PC-3 (cell line): ENCODE measurements around the gene ANKS4B. TPM values are rescaled to one million over a fixed set of nuclear protein-coding genes. Genes with fewer than 3 reads are reported as not detected.

ENCODE experiments used
- ATAC-seq: fragments of 200-7000 bp; cut with Tn5 transposase; 2 replicates; pipeline ENCODE4 v1.9.1; 2020; ENCODE audit warnings: mild to moderate bottlenecking, moderate library complexity
- BruUV-seq: library from RNA; stranded (reverse); fragments of 400-500 nt; replicated peaks from 2 replicates; lab custom pipeline; 2021; lab: Mats Ljungman, UMichigan
- CTCF ChIA-PET: fragments of 300-600 bp; sonication (Branson Sonifier 250); formaldehyde crosslinking; loops from one replicate; lab custom pipeline; 2022; ENCODE audit warnings: antibody characterized with exemption; lab: Charles Lee
- POLR2A ChIA-PET: fragments of 300-600 bp; sonication (Branson Sonifier 250); formaldehyde crosslinking; loops from one replicate; lab custom pipeline; 2022; ENCODE audit warnings: antibody characterized with exemption; ENCODE audit not compliant: unreplicated experiment; lab: Charles Lee
- DNase-seq: peaks from one replicate; pipeline ENCODE4 v3.0.0-alpha.2; 2015
- H2AFZ ChIP-seq: fragments of 300-600 bp; sonication (generic); 2 replicates; pipeline ENCODE4 v1.6.0; 2016; ENCODE audit warnings: antibody characterized with exemption, low read length
- H3F3A ChIP-seq: fragments of 300-600 bp; sonication (generic); one replicate; pipeline ENCODE4 v1.6.0; 2017; ENCODE audit warnings: antibody characterized with exemption, low read length, control low read depth, mild to moderate bottlenecking; ENCODE audit not compliant: unreplicated experiment
- H3K27ac ChIP-seq: fragments of 300-600 bp; sonication (generic); 2 replicates; pipeline ENCODE4 v1.5.1; 2016; ENCODE audit warnings: mild to moderate bottlenecking, low read length
- H3K27me3 ChIP-seq: fragments of 300-600 bp; sonication (generic); 2 replicates; pipeline ENCODE4 v1.6.1; 2016; ENCODE audit warnings: low read length, mixed read lengths
- H3K36me3 ChIP-seq: fragments of 300-600 bp; sonication (generic); 2 replicates; pipeline ENCODE4 v1.6.1; 2016; ENCODE audit warnings: low read depth, mixed run types, low read length, mixed read lengths
- H3K4me1 ChIP-seq: fragments of 300-600 bp; sonication (generic); 2 replicates; pipeline ENCODE4 v1.5.1; 2016; ENCODE audit warnings: low read length; ENCODE audit not compliant: insufficient read depth
- H3K4me2 ChIP-seq: fragments of 300-600 bp; sonication (generic); 2 replicates; pipeline ENCODE4 v1.6.0; 2016; ENCODE audit warnings: low read length
- H3K4me3 ChIP-seq: fragments of 300-600 bp; sonication (generic); 2 replicates; pipeline ENCODE4 v1.5.1; 2016; ENCODE audit warnings: mild to moderate bottlenecking, low read length, mixed read lengths
- H3K79me2 ChIP-seq: fragments of 300-600 bp; sonication (generic); 2 replicates; pipeline ENCODE4 v1.6.1; 2017; ENCODE audit warnings: low read length, mixed read lengths
- H3K9ac ChIP-seq: fragments of 300-600 bp; sonication (generic); 2 replicates; pipeline ENCODE4 v1.6.0; 2016; ENCODE audit warnings: mild to moderate bottlenecking, low read length
- H3K9me2 ChIP-seq: fragments of 300-600 bp; sonication (generic); replicated peaks from 2 replicates; pipeline ENCODE4 v1.6.1; 2016; ENCODE audit warnings: mixed run types, low read length, mixed read lengths
- H3K9me3 ChIP-seq: fragments of 300-600 bp; sonication (generic); 2 replicates; pipeline ENCODE4 v1.6.1; 2016; ENCODE audit warnings: low read length, mixed read lengths
- H4K20me1 ChIP-seq: fragments of 300-600 bp; sonication (generic); 2 replicates; pipeline ENCODE4 v1.6.1; 2016; ENCODE audit warnings: low read length, mixed read lengths
- EZH2 ChIP-seq: fragments of 300-600 bp; sonication (generic); IDR thresholded peaks from one replicate; pipeline ENCODE4 v1.6.1; 2017; ENCODE audit warnings: antibody characterized with exemption, mild to moderate bottlenecking, low read length; ENCODE audit not compliant: unreplicated experiment
- EZH2phosphoT487 ChIP-seq: fragments of 300-600 bp; sonication (generic); IDR thresholded peaks from 2 replicates; pipeline ENCODE4 v1.6.1; 2018; ENCODE audit warnings: mild to moderate bottlenecking, antibody characterized with exemption, low read length, borderline replicate concordance
- intact Hi-C: fragments of 100-400 bp; cut with micrococcal nuclease; formaldehyde crosslinking; loops from 2 replicates; pipeline ENCODE4 v1.9.0; 2023
- total RNA-seq: library from RNA; depleted of rRNA; stranded (reverse); fragments of >200 nt; gene quantifications from 2 replicates; pipeline ENCODE4 v1.2.3, GENCODE V29; 2014
- TF ChIP-seq, protein P1 (sequence below): fragments of 300-600 bp; sonication (generic); conservative IDR thresholded peaks from 2 replicates; pipeline ENCODE4 v1.5.1; 2017; ENCODE audit warnings: antibody characterized with exemption, low read depth, mild to moderate bottlenecking, low read length

Gene ANKS4B
- total RNA-seq, 1 experiment from 2014 or later, result not detected

DNA sequence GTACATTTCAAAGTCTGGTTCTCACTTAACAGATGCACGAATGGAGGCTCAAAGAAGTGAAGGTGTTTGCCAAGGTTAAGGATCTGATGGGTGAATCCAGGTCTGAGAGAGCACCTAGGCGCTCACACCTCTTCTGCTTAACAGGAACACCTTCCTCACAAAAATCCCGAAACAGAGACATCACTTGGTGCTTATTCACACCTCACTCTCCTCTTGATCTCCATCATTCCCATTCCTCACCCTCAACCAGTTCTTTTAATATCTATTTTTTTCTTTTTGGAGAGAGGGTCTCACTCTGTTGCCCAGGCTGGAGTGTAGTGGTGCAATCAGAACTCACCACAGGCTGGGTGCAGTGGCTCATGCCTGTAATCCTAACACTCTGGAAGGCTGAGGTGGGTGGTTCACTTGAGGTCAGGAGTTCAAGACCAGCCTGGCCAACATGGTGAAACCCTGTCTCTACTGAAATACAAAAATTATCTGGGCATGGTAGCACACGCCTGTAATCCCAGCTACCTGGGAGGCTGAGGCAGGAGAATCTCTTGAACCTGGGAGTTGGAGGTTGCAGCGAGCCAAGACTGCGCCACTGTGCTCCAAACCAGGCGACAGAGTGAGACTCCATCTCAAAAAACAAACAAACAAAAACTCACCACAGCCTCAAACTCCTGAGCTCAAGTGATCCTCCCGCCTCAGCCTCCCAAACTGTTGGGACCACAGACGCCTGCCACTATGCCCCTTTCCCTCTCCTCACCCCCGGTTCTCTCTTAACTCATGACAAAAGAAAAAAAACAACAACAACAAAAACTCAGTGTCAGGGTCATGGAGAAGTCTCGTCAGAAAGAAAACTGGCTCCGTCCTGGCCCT is 29.5 kb downstream of the ANKS4B start:
- Histone ChIP-seq H3K27me3 (no peaks in the 10 kb centered on the region), H3K79me2 (no peaks in the 10 kb centered on the region), H4K20me1 (no peaks in the 10 kb centered on the region), H3K4me3 (no peak overlapping the region), H3K9me2 (no peaks in the 10 kb centered on the region), H3K27ac (no peak overlapping the region), H3K4me1 (peaks cover 7% of the 10 kb centered on the region; the same call in 1 of the 2 replicates), H3K9me3 (no peaks in the 10 kb centered on the region), H3F3A (no peaks in the 10 kb centered on the region), H3K9ac (no peak overlapping the region), H3K4me2 (no peak overlapping the region), H2AFZ (no peak overlapping the region), H3K36me3 (no peaks in the 10 kb centered on the region)
- intact Hi-C loops, result no loop called here
- no TSS peak for BruUV-seq
- no peak for ATAC-seq
- CTCF ChIA-PET, result no interaction called here
- POLR2A ChIA-PET, result no interaction called here
- DNase-seq, result no peak
- TF ChIP-seq EZH2phosphoT487, result no peak
- TF ChIP-seq, protein P1, sequence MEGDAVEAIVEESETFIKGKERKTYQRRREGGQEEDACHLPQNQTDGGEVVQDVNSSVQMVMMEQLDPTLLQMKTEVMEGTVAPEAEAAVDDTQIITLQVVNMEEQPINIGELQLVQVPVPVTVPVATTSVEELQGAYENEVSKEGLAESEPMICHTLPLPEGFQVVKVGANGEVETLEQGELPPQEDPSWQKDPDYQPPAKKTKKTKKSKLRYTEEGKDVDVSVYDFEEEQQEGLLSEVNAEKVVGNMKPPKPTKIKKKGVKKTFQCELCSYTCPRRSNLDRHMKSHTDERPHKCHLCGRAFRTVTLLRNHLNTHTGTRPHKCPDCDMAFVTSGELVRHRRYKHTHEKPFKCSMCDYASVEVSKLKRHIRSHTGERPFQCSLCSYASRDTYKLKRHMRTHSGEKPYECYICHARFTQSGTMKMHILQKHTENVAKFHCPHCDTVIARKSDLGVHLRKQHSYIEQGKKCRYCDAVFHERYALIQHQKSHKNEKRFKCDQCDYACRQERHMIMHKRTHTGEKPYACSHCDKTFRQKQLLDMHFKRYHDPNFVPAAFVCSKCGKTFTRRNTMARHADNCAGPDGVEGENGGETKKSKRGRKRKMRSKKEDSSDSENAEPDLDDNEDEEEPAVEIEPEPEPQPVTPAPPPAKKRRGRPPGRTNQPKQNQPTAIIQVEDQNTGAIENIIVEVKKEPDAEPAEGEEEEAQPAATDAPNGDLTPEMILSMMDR, result no peak
- no peak for TF ChIP-seq EZH2

DNA sequence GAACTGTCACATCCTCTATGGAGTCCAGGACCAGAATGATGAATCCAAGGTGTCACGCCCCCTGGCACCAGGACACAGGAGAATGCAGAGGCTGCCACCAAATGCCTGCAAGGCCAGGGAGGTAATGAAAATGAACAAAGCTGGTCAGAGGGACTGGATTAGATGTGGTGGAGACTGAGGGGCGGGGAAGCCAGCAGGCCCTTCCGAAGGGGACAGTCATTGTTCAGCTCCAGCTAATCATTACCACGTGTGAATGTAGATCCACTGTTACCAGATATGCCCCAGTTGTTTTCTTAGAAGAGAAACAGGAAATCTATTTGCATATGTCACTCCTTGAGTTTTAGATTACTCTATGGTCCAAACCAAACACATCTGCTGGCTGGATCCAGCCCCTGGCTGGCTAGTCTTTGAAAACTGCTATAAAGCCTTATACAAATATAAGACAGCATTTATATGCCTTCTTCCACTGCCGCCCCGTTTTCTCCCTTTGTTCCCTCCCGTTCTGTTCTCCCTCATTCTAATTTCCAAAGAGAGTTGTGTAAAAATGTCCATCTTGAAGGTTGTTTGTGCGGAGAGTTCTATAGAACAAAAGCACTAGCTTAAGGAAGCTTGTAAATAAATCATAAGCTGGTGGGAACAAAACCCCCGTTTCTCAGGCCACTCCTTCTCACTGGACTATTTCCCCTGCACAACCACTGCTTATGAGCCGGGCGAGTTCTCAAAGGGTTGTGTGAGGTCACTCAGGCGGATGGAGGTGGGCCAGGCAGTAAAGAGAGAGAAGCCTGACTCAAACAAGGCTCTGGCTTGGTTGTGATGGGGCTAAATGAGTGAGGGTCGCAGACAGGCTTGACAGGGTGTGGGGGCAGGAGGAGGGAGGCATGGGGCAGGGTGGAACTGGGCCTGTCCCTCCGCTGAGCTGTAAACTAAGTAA is 30.4 kb downstream of the ANKS4B start:
- peaks cover 7% of the 10 kb centered on the region; the same call in 1 of the 2 replicates for H3K4me1 ChIP-seq
- no peaks in the 10 kb centered on the region for H3K9me2 ChIP-seq
- ChIA-PET CTCF (no interaction called here), POLR2A (no interaction called here)
- no TSS peak for BruUV-seq
- no peak overlapping the region for H3K4me2 ChIP-seq
- no peak overlapping the region for H2AFZ ChIP-seq
- no peaks in the 10 kb centered on the region for H3F3A ChIP-seq
- H3K9me3 ChIP-seq, result no peaks in the 10 kb centered on the region
- intact Hi-C loops, result no loop called here
- ATAC-seq (no peak), DNase-seq (no peak)
- H3K27ac ChIP-seq, result no peak overlapping the region
- H3K27me3 ChIP-seq, result no peaks in the 10 kb centered on the region
- H3K36me3 ChIP-seq, result no peaks in the 10 kb centered on the region
- TF ChIP-seq EZH2 (no peak), EZH2phosphoT487 (no peak)
- TF ChIP-seq, protein P1, result no peak
- no peaks in the 10 kb centered on the region for H3K79me2 ChIP-seq
- H3K4me3 ChIP-seq, result no peak overlapping the region
- H3K9ac ChIP-seq, result no peak overlapping the region
- H4K20me1 ChIP-seq, result no peaks in the 10 kb centered on the region
